Cardiac ventricle fibroblast (primary cell): Measurements from ENCODE around the gene AUTS2. TPM values are rescaled to one million over a fixed set of nuclear protein-coding genes. Genes with fewer than 3 reads are reported as not detected.

Source experiments
- total RNA-seq: library from RNA; depleted of rRNA; stranded (reverse); fragments of >200 nt; gene quantifications from 2 replicates; pipeline ENCODE4 v1.2.3, GENCODE V29; 2015

The AUTS2 gene
- 3.3 and 7.9 TPM in 2 replicates for total RNA-seq

GRCh38 chr7:69598081-69598486 is at the start of gene AUTS2:
TSS of gene AUTS2 (plus strand) at chr7:69598475. CDS start at chr7:69599654, 1,179 bp downstream.

